ENCODE measurements around the gene FOXQ1.
"Not testable (repeated sequence)": the region's sequence is repeated elsewhere in the genome, so short reads cannot be mapped to it uniquely, and the experiment has no call there.

Gene FOXQ1

DNA sequence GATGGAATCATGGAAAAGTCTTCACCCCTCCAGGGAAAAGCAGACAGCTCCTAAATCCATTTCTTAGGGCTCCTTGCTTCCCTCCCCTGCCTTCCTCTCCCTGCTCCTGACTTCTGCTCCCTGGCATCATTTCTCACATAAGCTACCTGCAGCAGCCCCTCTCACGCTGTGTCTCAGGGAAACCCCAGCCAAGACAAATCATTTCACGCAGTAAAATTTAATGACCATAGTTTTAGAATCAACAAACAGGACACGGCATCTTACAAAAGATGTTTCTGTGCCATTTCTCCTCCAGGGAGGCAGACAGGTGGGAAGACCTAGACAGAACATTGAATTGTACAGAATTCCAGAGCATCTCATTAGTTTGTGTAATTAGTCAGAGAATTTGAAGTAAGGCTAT lies 16.5 kb upstream of the FOXQ1 start:
- no peak for DNase-seq

DNA sequence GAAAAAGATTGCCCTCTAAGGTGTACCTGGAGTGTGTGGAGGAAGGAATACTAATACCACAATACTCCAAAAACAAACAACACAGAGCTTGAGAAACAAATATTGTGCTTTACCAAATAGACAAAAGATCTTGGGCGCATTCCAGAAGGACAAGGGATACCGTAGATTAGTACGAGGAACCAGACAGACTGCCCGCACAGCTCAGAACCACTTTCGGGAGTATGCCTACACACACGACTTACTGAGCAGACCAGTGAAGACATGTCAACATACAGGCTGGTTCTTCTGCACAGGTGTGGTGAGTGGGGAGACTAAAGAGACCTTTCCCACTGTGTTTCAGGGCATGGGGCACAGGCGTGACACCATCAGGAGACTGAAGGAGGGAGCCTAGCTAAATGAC lies 15.8 kb upstream of the FOXQ1 start:
- DNase-seq: no peak

DNA sequence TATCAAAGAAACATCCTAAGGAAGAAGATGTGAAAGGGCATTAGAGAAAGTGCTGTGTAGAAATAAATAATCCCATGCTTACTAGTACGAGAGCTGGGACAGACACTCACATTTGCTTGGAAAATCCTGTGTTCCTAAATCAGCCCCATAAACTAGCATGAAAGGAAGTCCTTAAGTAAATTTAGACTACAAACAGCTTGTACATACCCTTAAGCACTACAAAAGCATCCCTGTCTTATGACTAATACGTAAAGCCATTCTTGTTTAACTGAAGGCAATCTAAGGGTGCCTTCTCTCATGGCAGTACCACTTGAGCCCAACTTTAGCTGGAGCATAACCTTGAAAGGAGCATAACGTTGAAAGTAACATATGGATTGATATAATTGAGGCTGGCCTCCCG lies 15.4 kb upstream of the FOXQ1 start:
- no peak for DNase-seq

DNA sequence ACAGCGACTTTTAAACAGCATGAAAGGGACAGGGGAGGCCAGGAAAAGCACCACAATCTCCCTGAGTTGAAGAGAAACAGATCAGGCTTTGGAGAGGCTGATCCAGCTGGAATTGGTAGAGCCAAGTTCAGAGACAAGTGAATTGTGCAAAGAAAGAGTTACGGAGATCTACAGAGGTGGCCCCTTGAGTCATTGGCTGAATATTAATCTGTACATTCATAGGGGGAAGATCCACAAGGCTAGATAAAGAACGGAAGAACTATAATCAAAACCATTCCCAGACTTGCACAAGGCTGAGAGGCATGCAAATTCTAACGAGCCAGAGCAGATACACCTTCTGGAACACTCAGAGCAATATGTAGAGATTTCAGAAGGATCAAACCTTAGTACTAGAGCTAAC lies 14.2 kb upstream of the FOXQ1 start:
- DNase-seq: no peak

DNA sequence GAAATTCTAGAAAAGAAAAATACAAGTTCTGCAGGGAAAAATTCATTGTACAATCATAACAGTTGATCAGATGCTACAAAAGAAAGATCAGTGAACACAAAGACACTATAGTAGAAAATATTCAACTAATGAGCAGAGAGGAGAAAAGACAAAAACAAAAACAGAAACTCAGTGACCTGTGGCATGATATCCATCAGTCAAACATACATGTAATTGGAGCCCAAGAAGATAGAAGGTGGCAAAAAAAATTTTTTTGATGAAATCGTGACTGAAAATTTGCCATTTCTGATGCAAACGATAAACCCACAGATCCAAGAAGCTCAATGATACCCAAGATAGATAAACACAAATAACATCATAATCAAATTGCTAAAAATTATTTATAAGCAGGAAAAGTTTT lies 13.1 kb upstream of the FOXQ1 start:
- no peak for DNase-seq

DNA sequence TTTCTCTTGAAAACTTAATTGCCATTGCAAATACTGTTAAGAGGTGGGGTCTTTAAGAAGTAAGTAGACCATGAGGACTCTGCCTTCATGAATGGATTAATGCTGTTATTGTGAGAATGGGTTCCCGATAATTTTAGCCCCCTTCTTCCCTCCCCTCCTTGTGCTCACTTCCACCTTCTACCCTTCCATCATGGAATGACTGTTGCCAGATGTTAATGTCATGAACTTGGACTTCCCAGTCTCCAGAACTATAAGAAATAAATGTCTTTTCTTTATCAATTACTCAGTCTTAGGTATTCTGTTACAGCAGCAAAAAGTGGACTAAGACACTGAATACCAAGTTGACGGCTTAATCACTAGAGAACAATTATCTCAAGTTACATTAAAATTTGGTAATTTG lies 5.8 kb upstream of the FOXQ1 start:
- DNase-seq: no peak

DNA sequence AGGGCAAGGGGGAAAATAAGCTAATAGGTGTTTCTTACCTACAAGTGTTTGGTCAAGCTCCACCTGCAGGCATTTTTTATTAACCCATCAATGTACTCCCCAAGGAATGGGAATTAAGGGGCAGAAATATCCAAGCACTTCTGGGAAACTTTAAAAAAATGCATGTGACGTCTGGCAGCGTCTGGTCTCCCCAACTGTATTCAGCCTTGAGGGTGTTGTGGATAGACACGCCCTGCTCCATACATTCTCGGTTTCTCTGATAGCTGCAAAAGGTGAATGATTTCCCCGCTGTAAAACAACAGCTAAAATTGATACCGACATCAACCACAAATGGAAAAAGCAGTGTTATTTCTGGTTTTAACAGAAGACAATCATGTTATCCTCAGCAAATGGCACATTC lies 2.5 kb upstream of the FOXQ1 start:
- DNase-seq: no peak

DNA sequence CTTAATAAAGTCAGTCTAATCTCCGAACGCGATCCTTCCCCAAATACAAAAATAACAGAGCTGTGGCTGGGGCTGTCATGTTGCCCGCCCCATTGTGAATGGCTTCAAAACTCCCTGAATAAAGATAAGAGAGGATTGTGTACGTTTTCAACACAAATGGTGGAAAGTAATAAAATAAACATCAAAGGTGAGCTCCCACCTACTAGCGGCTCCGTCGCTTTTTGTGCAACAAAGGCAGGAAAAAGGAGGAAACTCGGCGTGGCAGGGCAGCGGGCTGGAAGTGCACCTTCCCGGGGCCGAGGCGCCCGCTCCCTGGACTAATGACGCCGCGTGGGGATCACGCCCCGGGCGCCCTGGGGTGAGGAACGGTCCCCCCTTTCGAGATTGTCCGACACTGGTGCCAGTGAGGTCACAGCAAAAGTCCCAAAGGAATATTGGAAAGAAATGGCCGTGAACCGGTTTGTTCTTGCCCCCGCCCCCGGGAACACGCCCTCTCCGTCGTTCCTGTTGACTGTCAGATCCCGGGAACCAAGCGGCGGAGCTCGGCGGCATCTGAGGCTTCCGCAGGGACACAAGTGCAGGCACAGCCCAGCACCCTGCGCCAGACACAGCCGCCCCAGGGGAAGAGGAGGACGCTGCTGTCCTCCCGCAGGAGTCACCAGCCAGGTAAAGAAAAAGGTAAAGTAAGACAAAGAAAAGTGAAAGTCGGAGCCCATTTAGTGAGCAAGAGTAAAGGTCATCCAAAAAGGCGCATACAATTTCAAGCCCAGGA lies 1.1 kb upstream of the FOXQ1 start:
- DNase-seq: no peak

DNA sequence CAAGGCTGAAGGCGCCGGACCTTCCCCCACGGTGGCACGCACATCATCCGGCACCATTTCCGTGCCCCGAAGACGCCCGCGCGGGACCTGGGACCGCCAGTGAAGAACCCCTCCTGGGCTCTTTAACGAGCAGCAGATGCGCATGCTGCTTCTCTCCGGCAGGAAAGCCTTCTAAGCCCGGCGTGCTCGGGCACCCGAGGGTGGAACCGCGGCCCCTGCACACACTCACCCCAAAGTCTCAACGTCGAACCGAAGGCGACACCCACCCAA lies 240 bp downstream of the FOXQ1 start:
- DNase-seq: no peak

DNA sequence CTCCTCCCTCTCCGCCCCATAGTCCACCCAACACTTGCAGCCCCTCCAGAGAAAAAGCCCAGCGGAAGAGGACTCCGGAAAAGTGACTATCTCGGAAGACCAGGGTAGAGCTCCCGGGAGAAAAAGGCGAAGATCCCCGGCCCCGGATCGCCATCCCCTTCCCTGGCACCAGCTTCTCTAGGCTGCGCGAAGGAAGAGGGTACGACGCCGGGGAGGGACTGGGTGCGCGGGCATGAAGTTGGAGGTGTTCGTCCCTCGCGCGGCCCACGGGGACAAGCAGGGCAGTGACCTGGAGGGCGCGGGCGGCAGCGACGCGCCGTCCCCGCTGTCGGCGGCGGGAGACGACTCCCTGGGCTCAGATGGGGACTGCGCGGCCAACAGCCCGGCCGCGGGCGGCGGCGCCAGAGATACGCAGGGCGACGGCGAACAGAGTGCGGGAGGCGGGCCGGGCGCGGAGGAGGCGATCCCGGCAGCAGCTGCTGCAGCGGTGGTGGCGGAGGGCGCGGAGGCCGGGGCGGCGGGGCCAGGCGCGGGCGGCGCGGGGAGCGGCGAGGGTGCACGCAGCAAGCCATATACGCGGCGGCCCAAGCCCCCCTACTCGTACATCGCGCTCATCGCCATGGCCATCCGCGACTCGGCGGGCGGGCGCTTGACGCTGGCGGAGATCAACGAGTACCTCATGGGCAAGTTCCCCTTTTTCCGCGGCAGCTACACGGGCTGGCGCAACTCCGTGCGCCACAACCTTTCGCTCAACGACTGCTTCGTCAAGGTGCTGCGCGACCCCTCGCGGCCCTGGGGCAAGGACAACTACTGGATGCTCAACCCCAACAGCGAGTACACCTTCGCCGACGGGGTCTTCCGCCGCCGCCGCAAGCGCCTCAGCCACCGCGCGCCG lies 822 bp downstream of the FOXQ1 start:
- no peak for DNase-seq

DNA sequence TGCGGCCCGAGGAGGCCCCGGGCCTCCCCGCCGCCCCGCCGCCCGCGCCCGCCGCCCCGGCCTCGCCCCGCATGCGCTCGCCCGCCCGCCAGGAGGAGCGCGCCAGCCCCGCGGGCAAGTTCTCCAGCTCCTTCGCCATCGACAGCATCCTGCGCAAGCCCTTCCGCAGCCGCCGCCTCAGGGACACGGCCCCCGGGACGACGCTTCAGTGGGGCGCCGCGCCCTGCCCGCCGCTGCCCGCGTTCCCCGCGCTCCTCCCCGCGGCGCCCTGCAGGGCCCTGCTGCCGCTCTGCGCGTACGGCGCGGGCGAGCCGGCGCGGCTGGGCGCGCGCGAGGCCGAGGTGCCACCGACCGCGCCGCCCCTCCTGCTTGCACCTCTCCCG lies 1.5 kb downstream of the FOXQ1 start:
- DNase-seq: no peak

DNA sequence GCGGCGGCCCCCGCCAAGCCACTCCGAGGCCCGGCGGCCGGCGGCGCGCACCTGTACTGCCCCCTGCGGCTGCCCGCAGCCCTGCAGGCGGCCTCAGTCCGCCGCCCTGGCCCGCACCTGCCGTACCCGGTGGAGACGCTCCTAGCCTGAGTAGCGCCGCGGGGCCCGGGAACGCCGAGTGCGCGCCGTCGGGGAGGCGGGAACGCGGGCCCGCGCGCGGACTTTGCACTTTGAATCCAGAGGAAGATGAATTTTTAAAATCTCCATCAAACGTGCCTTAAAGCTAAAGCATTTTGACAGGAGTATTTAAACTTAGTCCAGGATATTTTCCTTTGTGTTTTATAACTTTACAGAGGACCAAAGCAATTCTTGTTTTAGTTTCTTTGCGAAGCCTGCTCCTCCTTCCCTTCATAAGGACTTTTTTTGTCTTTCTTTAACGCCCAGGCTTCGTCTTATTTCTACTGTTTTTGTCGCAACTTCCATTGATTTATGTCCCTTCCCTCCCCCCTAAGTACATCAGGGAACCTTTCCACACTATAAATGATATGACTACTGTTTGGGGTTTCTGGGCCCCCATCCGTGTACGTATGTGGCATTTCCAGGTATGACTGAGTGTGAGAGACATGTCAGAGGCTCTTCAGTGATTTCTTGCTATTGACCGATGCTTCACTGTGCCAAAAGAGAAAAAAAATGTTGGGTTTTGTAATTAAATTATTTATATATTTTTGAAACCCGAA lies 2.0 kb downstream of the FOXQ1 start:
- DNase-seq: no peak

DNA sequence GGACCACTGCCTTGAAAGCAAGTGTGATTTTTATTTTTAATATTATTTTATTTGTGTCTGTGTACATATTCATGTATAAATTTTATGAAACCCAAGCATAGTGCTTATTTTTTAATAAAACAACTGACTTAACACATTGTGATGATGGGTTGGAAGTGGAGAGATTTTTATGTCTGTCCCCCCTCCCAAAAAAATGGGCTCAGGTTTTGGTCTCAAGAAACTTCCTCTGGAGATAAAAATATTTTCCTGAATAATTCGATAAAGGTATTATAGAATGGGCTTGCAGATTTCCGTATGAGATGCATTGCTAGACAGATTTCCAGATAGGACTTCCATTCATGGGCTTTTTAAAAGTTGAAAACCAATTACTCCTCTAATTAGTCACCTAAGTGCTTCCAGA lies 2.7 kb downstream of the FOXQ1 start:
- no peak for DNase-seq

DNA sequence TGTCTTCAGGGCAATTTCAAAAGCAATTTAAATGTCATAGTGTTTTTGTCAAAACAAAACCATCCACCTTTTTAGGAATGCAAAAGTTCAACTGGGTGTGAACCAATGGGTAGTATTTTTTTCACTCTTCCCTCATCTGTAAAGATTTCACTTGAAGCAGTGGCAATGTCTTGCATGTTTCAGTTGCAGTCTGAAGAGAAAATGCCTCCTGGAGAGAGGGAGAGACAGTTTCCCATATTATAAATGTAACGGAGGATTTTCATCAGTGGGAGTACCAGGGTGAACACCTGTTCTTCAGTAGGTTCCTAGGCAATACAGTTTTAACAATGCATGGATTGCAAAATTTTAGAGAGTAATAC lies 3.3 kb downstream of the FOXQ1 start:
- no peak for DNase-seq

DNA sequence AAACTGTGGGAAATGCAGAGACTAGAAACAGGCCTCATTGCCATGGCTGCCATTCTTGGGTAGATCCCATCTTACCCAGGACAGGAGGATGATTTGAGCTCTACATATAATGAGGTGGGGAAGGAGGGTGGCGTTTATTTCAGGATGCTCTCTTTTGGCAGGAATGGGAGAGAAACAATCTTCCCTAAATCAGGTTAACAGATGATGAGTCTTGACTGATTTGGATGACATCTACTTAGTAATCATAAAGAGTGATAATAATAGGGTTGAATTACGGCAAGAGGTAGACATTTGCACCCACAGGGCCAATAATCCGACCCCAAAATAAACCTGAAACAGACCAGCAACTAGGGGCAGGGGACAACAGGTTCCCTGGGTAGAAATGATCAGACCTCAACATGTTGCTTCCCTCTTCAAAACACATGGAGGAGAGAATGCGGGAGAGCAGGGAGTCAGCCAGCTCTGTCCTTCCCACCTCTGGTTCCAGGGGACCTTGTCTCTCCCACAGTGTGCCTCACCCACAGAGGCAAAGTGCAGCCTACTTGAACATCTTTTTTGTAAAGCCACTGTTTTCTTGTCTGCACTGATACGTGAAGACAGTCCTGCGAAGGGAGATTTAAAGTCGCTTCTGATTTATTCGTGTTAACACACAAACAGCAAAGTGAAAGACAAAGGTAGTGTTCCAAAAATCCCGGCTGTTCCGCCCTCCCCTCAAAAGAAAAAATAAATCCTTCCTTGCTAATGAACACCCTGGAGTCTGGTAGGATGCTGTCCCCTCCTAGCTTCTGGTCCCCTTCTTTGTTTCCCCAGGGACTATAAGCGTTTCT lies 3.9 kb downstream of the FOXQ1 start:
- no peak for DNase-seq

DNA sequence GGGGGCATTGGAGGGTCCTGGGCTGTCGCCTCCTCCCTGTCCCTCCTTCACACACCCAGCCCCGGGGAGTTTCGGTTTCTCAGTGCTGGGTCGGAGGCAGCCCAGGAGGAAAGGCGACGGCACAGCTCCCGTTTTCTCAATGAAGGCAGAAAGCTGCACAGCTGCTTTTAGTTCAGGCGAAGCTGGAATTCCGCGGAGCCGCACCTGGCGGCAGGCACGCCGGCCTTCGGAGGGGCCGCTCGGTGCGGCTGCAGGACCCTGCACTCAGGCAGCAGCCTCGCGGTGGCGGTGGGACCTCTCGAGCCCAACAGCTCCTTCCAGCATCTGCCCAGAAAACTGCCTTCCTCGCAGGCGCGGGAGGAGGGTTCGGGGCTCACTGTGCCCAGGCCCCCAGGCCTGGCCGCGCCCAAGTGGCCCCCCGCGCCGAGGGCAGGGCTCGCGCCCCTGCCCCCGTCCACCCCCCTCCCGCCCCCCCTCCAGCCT lies 4.6 kb downstream of the FOXQ1 start:
- no peak for DNase-seq

DNA sequence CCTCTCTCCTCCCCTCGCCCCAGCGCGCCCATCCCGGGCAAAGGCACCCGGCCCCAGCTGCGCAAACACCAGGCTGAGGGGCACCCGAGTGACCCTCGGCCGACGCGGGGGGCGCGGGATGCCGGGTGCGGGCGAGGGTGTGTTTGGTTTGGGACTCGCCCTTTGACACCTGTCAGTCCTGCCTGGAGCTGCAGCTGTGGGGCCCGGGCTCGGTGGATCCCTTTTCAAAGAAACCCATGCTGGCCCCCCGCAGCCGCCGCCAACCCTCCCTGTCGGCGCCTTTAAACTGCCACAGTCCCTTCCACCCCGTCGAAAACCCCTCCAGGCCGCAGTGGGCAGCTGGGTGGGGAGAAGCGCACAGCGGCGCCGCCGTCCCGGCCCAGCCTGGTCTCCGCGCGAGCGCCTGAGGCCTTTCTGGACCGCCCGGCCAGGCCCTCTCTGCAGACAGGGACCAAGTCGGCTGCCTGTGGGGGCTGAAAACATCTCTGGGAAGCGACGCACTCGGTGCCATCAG lies 5.5 kb downstream of the FOXQ1 start:
- DNase-seq: no peak

DNA sequence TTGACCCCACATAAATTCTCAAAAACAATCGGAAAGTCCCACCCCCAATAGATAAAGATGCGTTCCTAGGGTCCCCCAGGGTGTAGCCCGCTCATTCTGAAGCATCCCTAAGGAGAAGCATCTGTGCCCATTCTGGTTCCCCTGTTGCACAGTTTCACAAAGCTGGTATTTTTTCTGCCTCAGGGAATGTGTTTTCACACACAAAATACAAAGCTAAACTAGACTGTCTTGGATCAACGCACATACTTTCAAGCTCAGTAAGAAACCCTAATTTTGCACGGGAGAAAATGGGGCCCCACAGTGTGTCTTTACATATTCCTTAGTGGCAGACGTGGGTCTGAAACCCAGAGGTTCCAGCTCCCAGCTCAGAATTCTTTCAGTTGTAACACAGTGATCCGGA lies 6.1 kb downstream of the FOXQ1 start:
- no peak for DNase-seq

DNA sequence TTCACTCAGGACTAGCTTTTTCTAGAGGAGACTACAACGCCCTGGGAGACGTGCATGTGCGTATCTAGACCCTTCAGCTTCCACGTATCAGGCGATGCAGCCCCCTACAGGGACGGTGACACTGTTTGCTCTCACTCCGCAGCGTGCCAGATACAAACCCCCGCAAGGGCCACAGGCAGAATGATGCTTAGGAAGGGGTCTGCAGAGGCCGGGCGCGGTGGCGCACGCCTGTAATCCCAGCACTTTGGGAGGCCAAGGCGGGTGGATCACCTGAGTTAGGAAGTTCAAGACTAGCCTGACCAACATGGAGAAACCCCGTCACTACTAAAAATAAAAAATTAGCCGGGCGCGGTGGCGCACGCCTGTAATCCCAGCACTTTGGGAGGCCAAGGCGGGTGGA lies 6.7 kb downstream of the FOXQ1 start:
- not testable (repeated sequence) for DNase-seq

DNA sequence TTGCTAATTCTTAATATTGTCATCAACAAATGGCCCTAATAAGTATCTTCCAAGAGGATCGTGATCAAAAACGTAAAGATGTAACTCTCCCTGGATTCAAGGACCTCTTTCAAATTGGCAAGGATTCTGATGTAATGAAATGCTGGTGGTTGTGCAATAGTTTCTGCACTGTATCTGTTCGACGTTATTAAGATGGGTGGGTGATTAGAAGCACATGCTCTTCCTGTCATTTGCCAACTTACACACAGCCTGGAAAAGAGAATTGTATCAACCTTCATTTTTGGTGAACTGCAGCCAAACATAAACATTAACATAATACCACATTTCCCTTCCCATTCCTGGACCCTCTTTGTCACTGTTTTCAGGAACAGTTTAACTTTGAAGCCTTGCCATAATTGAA lies 9.8 kb downstream of the FOXQ1 start:
- DNase-seq: no peak

DNA sequence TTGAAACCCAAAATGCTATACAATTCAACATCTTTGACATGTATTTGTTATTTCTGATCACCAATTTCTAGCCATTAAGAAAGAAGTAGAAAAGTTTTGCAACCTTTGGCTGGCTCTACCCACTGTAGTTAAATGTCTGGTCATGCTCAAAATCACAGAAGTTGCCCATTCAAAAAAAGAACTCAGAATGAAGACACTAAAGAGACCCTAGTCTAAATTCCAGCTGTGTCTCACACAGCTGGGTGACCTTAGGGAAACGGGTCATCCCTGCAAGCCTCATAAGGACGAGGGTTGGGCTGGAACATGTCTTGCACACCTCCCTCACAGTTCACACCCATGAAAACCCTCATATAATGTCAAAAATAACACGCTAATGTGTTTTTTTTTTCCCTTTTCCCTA lies 10.3 kb downstream of the FOXQ1 start:
- no peak for DNase-seq

DNA sequence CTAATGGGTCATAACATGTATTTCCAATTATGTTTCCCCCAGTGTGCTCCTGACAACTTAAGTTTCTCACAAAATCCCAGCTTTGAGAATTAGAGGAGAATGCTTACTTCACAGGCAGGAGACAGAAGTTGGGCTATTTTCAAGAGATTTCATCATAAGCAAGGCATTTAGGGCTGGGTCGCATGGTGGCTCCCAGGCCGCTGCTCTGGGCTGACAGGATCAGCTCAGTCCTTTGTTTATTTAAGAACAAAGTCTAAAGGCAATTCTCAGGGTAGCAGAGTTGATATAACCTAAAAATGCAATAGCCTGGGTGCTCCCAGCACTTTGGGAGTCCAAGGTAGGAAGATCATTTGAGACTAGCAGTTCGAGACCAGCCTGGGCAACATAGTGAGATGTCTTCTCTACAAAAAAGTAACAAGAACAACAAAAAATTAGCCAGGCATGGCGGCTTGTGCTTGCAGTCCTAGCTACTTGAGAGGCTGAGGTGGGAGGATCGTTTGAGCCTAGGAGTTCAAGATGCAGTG lies 10.9 kb downstream of the FOXQ1 start:
- DNase-seq: no peak

DNA sequence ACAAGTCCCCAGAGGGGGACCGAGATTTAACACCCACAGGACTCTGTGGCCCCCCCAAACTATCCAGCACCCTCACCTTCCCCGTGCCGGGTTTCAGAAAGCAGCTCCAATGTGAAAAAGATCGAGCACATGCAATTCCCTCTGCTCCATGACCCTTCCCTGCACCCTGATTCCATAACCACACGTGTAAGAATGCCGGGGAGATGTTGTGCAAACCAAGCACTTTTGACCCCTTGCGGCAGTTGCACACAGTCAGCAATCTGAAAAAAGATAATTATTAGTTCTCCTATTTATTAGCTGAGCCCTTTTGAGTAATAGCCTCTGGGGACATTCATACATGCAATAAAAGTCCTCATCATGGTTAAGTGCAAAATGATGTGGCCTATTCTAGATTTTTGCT lies 13.0 kb downstream of the FOXQ1 start:
- DNase-seq: no peak
